Endothelial cell of umbilical vein (primary cell): Measurements from ENCODE around the gene RAD23B.

ENCODE experiments used
- CTCF ChIP-seq, 2 donors: IDR thresholded peaks; 1 replicate in 1 of 2; 2 replicates in 1 of 2; pipeline ENCODE4 v1.5.1; 2011; ENCODE audit warnings: low read length in 2 of 2, mild to moderate bottlenecking in 2 of 2, moderate library complexity in 2 of 2, control low read depth in 1 of 2, inconsistent platforms in 1 of 2, low read depth in 1 of 2; ENCODE audit not compliant: insufficient read depth in 1 of 2; ENCODE audit errors: extremely low read depth in 1 of 2
- EZH2 ChIP-seq: IDR thresholded peaks from 2 replicates; pipeline ENCODE4 v1.6.1; 2012; ENCODE audit warnings: borderline replicate concordance, low read depth, mild to moderate bottlenecking, moderate library complexity, low read length, inconsistent platforms; ENCODE audit not compliant: severe bottlenecking
- GATA2 ChIP-seq: IDR thresholded peaks from 2 replicates; pipeline ENCODE4 v1.7.0; 2011; ENCODE audit warnings: low read depth, mild to moderate bottlenecking, moderate library complexity, mixed read lengths, low read length; ENCODE audit not compliant: insufficient read length, insufficient read depth
- JUN ChIP-seq: IDR thresholded peaks from 2 replicates; pipeline ENCODE4 v1.6.1; 2011; ENCODE audit warnings: borderline replicate concordance, low read depth; ENCODE audit not compliant: insufficient read length, insufficient read depth
- MAX ChIP-seq: IDR thresholded peaks from 2 replicates; pipeline ENCODE4 v1.6.1; 2011; ENCODE audit not compliant: insufficient read depth, insufficient read length
- POLR2A ChIP-seq: IDR thresholded peaks from 2 replicates; pipeline ENCODE4 v1.6.1; 2012; ENCODE audit warnings: low read depth, mild to moderate bottlenecking, control low read depth, low read length
- POLR2AphosphoS5 ChIP-seq: IDR thresholded peaks from 2 replicates; pipeline ENCODE4 v1.6.1; 2012; ENCODE audit warnings: low read depth, mild to moderate bottlenecking, control low read depth, low read length, moderate library complexity; ENCODE audit not compliant: insufficient read depth

GRCh38 chr9:107261106-107261505 lies 22.0 kb upstream of the RAD23B start:
- TF ChIP-seq CTCF (IDR thresholded peaks at IDR 0.05; ENCODE audit: extremely low read depth in 1 of 2, insufficient read depth in 1 of 2, low read depth in 1 of 2, low read length in 2 of 2): no peak
- TF ChIP-seq GATA2: no peak
- no peak for TF ChIP-seq POLR2A
- TF ChIP-seq MAX: no peak
- TF ChIP-seq POLR2AphosphoS5: no peak
- TF ChIP-seq EZH2: no peak
- no peak for TF ChIP-seq JUN
